SKM-1 (cell line): ENCODE data around the gene FBLN2.
"Not testable (repeated sequence)": the region's sequence is repeated elsewhere in the genome, so short reads cannot be mapped to it uniquely, and the experiment has no call there.

ENCODE experiments used
- DNase-seq: peaks from one replicate; lab custom pipeline; 2025; ENCODE audit not compliant: unreplicated experiment; lab: John Stamatoyannopoulos, UW

The FBLN2 gene

DNA sequence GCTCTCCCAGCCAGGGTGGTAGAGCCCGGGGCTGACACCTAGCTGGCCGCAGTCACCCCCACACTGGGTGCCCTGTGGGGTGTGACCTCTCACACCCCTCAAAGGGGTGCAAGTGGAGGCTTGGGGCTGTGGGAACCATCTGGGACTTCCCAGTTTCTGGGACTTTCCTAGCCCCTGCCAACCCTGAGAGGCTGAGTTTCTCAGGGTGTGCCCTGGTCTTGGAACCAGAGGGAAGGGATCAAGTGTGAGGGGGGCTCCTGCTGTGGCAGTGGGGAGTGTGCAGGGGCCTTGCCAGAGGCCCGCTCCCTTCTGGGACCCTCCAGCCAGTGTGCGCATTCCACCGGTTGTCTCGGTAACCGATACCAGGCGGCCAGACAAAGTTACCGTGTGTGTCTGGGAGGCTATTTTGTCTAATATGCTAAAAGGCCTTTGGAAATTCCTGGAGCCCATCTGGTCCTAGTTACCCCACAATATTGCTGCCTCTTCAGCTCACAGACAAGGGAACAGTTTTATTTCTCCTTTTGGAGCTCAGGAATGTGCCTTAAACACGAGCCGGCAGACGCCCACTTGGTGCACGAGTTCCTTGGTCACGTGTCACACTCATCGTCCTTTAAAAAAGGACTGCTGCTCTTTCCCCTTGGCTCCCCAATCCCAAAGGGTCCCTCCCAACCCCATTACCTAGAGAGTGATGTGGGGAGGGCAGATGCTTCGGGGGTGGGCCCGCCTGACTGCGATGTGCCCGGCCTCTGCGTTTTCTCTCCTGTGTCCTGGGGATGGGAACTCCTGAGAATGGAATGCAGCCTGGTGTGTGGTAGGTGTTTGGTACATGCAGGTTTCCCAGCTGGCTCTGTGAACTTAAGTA, 35.6 kb upstream of the FBLN2 start:
- no peak for DNase-seq

DNA sequence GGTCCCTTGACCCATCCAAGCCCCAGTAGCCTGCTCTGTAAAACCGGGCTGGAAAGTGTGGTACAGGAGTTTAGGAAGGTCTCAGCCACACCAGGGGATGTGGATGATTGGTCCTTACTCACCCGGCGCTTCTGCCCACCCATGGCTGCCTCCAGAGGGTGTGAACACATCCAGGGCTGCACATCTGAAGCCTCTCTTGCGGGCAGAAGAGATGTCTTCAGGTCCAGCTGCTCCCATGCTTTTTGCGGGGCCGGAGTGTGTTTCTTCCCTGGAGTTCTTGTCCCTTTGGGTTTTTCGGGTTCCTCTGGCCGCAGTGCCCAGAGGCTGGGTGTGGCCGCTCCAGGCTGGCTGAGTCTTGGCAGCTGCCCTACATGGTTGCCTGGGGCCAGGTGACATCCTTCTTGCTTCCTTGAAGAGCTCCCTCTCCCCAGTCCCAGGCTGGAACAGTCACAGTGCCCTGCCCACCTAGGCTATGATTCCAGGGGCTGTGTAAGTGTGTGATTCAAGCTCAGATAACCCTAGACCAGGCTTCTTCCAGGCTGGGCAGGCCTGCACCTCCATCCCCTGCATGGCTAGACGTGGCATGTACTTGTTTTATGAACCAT, 34.9 kb upstream of the FBLN2 start:
- no peak for DNase-seq

DNA sequence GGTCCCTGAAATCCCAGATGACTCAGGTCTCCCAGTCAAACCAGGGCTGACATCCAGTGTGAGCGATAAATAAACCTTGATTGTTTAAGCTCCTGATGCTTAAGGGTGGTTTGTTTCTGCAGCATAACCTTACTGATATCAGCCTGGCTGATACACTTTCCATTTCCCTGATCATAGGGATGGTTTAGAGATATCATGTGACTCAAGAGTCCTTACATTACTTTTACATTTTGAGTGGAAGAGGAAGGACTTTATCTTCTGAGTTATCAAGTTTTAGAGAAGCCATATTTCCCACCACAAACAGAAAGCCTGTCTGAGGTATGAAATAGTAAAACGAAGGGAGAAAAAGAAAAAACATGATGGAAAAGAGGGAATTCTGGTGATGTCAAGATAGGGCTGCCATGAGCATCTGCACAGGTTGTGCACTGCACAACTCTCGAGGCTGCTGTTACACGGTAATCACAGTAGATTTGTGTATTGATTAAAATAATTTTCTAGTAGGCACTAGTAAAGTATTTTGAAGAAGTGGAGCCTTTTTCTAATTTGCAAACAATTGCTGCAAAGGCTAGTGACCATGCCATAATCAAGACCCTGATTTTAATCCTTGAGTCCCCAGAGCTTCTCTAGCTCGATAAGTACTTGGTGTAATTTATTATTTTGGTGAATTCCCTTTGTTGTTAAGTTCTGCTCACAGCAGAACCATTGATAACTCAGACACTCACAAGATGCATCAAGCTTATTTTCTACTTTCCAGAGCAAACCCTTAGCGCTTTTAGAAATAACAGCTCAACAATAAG, 34.1 kb upstream of the FBLN2 start:
- no peak for DNase-seq

DNA sequence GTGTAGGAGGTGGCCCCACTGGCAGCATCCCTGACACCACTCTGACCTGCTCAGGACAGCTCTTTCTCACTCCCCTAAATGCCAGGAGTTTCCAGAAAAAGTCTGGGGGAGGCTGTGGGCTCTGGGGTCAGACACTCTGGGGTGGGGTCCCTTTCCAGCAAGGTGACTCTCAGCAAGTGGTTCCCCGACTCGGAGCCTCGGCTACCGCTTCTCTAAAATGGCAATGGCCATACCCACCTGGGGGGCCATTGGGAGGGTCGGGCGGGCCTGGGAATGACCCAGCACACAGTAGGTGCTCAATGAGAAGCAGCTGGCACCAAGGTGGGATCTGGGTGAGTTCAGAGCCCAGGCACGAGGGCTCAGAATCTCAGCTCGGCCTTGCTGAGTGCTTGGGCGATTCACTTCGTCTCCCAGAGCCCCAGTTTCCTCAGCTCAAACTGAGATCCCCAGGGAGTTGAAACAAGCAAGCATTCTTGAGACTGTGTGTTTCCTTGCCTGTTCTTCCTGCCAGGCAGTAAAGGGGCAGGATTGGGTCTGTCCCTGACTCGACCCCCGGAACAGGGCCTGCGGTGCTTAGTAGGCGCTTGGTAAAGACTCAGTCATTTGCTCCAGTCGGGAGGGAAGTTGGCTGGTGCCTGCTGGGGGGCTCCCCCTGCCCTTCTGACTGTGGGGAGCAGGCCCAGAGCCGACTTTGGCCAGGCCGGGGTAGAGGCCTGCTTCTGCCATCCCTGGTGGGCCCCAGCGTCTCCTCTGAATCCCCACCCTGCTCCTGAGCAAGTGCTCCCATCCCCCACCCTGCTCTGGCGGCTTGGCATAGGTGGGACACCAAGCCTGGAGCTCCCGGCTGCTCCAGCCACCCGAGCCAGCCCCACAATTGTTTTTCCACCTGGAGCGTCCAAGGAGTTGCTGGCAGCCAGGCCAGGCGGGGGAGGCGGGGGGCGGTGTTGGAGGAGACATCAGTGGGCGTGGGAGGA, 32.9 kb upstream of the FBLN2 start:
- DNase-seq: no peak

DNA sequence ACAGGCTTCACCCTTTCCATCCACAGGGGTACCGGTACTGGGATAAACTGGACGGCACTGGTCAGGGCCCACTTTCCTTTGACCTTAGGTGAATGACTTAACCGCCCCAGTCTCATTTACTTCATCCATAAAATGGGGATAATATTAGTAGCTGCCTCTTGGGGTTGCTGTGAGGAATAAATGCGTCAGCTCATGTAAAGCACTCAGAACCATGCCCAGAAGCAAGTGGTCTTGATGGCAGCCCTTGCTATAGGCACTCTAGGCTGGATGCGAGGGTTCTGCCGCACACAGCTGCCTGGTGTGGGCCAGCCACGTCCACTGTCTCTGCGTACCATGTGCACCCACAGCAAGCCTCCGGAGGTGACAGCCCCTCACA, 32.2 kb upstream of the FBLN2 start:
- no peak for DNase-seq

DNA sequence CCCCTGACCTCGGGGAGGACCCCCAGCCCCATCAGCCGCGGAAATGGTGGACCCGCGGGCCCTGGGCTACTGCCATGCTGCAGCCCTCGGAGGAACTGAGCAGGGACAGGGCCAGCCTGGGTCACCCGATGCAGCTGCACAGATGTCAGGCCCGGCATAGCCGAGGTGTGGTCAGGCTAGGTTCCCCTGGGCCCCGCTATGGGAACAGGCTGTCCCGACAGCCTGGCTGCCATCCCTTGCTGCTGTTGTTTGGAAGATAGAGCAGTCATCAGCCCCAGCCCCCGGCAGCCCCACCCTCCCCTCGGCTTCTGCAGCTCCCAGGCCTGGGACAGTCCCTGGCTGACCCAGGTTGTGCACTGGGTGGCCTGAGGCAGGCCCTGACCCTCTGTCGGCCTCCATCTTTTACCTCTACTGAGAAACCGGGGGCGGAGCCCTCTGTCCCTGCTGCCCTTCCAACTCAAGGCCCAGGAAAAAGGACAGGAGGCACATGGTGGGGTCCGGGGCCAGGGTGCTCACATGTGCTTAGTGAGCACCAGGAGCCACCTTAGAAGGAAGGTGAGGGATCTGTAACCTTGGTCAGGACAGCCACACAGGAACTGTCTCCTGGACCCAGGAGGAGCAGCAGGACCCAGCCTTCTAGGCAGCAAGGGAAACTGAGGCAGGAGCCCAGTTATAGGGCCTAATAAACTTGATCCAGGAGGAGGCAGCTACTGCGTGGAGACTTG, 31.5 kb upstream of the FBLN2 start:
- DNase-seq: no peak

DNA sequence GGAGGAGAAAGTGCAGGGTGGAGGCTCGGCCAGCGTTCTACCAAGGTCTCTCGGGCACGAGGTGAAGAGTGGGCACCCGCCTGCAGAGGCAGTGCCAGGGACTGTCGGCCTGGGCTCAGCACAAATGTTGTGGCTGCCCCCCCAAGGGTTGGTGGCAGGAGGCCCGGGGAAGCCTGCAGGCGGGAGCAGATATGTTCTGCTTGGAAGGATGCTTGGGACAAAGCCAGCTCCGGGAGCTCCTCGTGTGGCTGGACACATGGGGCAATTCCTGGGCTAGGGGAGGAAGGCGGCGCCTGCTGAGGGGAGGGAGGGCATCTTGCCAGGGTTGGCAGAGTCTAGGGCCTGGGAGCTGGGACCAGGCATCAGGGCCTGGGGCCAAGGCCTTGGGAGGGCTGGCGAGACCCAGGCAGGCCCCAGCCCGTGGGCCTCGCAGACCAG, 30.4 kb upstream of the FBLN2 start:
- no peak for DNase-seq

DNA sequence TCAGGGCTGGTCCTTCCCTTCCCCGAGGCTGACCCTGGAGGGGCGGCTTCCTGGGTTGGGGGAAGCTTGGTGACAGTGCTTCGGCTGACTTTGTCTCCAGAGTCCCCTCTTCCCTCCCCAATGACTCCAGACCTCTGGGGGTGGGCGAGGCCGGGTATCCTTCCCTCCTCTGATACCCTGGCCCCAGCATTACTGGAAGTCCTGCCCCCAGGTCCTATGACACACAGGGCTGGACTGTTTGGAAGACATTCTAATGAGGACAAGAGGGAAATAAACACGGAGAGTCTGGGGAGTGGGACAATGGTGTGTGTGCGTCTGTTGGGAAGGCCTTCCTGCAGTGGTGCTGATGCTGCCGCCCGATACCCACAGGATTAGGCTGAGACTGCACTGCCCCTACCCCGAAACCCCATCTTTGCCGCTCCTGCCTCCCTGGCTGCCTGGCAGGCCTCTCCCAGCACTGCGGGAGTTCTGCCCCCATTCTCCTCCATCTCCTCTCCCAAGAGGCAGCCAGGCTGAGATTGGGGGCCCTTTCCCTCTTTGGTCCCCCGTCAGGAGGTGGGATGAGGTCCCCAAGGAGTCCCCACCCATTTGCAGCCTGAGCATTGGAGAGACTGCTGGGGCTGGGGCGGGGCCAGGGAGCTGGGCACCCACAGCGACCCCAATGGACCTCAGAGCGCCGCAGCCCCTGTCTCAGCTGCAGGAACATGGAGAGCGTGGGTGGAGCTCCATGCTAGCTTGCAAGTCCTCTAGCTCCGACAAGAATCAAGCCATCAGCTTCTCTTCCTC, 29.7 kb upstream of the FBLN2 start:
- no peak for DNase-seq

DNA sequence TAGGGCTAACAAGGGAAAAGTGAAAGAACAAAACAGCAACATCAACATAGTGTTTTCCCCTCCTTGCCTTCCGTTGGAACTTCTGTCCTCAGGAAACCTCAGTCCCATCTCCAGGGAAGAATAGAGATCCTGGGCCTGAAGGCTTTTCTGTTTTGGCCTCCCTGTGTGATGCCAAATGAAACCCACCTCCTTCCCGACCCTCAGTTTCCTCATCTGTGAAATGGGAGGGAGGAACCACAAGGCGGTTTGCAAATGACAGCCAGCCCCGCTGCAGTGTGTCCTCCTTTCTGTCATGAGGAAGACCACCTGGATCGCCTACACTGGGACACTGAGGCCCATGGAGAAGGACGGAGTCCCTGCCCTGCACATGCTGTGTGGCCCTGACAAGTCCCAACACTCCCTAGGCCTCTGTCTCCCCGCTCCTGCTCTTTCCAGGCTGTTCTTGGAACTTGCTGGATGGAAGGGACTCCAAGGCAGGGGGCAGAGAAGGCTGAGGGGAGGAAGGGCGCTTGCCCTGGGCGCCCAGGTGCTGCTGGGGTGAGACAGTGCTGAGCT, 28.5 kb upstream of the FBLN2 start:
- no peak for DNase-seq

DNA sequence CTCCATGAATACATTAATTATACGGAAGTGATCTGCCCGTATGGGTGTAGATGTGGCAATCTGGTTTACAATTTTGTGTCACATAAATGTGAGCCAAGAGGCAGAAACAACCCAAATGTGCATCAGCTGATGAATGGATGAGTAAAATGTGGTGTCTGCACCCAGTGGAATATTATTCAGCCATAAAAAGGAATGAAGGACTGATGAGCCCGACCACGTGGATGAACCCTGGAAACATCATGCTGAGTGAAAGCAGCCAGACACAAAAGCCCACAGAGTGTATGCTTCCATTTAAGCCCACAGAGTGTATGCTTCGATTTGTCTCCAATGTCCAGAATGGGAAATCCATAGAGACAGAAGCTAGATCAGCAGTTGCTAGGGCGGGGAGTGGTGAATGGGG, 27.6 kb upstream of the FBLN2 start:
- DNase-seq: no peak

DNA sequence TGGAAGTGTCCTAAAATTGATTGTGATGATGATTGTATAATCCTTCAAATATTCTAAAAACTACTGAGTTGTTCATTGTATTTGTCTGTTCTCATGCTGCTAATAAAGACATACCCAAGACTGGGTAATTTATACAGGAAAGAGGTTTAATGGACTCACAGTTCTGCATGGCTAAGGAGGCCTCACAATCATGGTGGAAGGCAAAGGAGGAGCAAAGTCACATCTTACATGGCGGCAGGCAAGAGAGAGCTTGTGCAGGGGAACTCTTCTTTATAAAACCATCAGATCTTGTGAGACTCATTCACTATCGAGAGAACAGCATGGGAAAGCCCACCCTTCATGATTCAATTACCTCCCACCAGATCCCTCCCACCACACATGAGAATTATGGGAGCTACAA, 27.2 kb upstream of the FBLN2 start:
- not testable (repeated sequence) for DNase-seq

DNA sequence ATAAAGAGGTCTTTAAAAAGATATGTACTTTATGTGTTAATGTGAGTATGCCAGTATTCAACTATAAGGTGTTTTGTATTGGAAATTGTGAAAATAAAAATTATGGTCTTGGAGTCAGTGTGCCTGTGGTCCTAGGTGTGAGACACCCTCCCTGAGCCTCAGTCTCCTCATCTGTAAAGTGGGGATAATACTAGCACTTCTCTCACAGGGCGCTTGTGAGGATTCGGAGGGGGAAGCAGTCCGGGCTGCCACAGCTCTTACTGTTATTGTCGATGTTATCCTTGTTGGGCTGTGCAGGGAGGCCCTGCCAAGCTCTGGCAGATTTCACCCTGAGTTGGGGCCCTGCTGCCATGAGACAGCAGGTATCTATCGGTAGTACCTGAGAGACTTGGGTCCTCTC, 26.7 kb upstream of the FBLN2 start:
- no peak for DNase-seq

DNA sequence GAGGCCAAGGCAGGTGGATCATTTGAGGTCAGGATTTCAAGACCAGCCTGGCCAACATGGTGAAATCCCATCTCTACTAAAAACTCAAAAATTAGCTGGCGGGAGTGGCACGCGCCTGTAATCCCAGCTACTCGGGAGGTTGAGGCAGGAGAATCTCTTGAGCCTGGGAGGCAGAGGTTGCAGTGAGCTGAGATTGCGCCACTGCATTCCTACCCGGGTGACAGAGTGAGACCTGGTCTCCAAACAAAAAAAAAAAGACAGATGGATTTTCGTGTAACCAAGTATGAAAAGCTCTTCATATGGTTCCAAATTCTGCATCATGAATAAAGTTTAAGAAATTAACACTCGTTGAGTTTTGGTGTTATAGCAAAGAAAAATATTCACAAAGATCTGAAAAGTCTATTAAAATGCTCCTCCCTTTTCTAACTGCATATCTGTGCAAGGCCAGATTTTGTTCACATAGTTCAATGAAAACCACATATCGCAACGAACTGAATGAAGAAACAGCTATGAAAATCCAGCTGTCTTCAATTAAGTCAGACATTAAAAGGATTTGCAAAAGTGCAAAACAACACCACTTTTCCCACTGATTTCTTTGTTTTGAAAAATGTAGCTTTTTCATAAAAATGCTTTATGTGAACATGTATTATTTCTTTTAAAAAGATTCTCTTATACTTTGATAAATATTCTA, 23.8 kb upstream of the FBLN2 start:
- no peak for DNase-seq

DNA sequence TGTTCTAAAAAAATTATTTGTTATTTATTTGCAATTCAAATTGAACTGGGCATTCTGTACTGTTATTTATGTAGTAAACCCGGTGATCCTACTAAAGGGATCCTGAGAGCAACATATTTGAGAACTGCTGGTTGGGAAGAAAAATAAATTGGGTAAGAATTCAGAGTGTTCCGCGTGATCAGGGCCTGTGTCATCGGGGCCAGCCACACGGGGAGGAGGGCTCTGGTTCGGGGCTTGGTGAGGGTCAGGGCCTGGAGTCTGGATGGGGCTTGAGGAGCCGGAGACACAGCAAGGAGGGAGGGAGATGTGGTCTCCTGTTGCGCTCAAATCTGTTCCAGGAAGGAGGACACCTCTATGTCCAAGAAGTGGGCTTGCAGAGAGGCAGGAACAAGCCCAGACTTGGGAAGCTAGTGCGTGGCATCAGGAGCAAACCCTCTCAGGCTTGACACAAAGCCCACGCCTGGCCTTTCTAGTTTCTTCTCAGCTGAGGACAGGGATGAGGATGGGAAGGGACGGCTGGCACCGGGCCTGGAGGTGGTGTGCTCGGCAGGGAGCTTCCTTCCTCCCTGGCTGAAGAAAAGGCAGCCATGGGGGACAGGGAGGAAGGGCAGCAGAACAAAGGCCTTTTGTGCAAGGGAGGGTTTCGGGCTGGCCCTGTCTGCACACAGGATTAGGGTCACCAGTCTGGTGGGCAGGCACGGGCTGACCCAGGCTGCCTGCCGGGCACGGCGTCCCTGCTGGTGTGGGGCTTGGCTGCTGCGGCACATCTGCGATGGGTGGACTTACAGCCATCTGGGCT, 22.9 kb upstream of the FBLN2 start:
- DNase-seq: no peak

DNA sequence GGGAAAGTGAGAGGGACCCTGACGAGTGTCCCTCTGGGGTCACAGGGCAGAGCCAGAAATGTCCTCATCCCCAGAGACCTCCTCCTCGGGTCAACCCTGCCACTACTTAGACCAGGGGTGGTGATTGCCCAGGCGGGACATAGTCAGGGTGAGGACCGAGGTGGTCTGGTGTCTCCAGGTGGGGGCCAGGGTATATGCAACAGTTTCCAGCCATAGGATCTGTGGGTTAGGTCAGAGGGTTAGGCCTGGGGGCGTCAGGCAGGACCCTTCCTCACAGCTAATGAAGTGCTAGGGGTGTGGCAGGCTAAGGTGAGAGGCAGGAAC, 22.3 kb upstream of the FBLN2 start:
- DNase-seq: no peak

DNA sequence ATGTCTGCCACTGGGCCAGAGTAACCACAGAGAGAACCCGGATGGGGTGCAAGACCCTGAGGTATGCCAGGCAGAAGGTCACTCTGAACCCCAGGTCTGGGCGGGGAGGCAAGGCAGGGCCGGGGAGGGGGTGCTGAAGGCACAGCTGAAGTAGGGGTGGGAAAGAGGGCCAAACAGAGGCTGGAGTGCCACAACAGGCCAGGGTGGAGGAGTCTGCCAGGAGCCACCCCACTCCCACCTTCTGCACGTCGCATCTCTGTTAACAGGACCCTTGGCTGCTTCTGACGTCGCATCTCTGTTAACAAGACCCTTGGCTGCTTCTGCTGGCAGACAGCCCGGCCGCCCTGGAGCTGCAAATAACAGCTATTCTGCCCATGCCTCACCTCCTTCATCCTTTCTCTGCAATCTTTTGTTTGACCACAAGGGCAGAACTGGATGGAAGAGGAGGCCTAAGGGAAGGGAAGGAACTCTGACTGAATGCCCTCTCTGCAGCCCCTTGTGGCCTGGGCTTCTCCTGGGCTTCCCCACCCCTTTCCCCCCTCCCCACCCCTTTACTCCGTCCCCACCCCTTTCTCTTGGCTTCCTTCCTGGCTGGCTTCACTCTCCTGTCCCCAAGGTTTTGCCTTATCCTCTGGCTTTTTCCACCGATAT, 20.6 kb upstream of the FBLN2 start:
- no peak for DNase-seq
